Measurements from ENCODE around the gene FAM163B.

The FAM163B gene

GRCh38 chr9:133545494-133546286 is 63.5 kb downstream of the FAM163B start:
- Mint-ChIP-seq H3K27ac (no peak overlapping the region), H3K9me3 (no peaks in the 10 kb centered on the region), H3K4me3 (no peak overlapping the region), H3K4me1 (peaks cover 3% of the 10 kb centered on the region), H3K27me3 (peaks cover 8% of the 10 kb centered on the region), H3K36me3 (no peaks in the 10 kb centered on the region)
- DNase-seq (ENCODE audit: low spot score in 2 of 2) = no peak
- ATAC-seq (ENCODE audit: low read depth) = no peak

GRCh38 chr9:133543772-133544467 is 65.3 kb downstream of the FAM163B start:
- Mint-ChIP-seq H3K36me3 (no peaks in the 10 kb centered on the region), H3K27me3 (peaks cover 13% of the 10 kb centered on the region), H3K27ac (no peak overlapping the region), H3K4me3 (no peak overlapping the region), H3K4me1 (peaks cover 14% of the 10 kb centered on the region), H3K9me3 (no peaks in the 10 kb centered on the region)
- ATAC-seq (ENCODE audit: low read depth) (no peak), DNase-seq (ENCODE audit: low spot score in 2 of 2) (no peak)

GRCh38 chr9:133542002-133542401 is 67.2 kb downstream of the FAM163B start:
- Mint-ChIP-seq H3K36me3 (no peaks in the 10 kb centered on the region), H3K4me1 (peaks cover 15% of the 10 kb centered on the region), H3K9me3 (no peaks in the 10 kb centered on the region), H3K27me3 (peaks cover 15% of the 10 kb centered on the region), H3K4me3 (no peak overlapping the region), H3K27ac (no peak overlapping the region)
- DNase-seq (ENCODE audit: low spot score in 2 of 2) = no peak
- no peak for ATAC-seq (ENCODE audit: low read depth)

GRCh38 chr9:133540698-133541025 is 68.5 kb downstream of the FAM163B start:
- ATAC-seq (ENCODE audit: low read depth) (peak; percentile 71), DNase-seq (ENCODE audit: low spot score in 2 of 2) (no peak)
- H3K4me1 Mint-ChIP-seq = peaks cover 15% of the 10 kb centered on the region
- peak overlapping the region; percentile 75 for H3K4me3 Mint-ChIP-seq
- H3K36me3 Mint-ChIP-seq = no peaks in the 10 kb centered on the region
- H3K27me3 Mint-ChIP-seq = peaks cover 17% of the 10 kb centered on the region
- H3K27ac Mint-ChIP-seq = no peak overlapping the region
- no peaks in the 10 kb centered on the region for H3K9me3 Mint-ChIP-seq

- no peak for DNase-seq (ENCODE audit: low spot score in 2 of 2)
- Mint-ChIP-seq H3K4me3 (peak overlapping the region; percentile 75), H3K27ac (no peak overlapping the region), H3K27me3 (peaks cover 17% of the 10 kb centered on the region), H3K36me3 (no peaks in the 10 kb centered on the region), H3K9me3 (no peaks in the 10 kb centered on the region), H3K4me1 (peaks cover 15% of the 10 kb centered on the region)
- ATAC-seq (ENCODE audit: low read depth) = peak; percentile 44
Measured at GRCh38 chr9:133539991-133540697, 69.0 kb downstream of the FAM163B start.

GRCh38 chr9:133538851-133539833 is 70.0 kb downstream of the FAM163B start:
- DNase-seq (ENCODE audit: low spot score in 2 of 2) (no peak), ATAC-seq (ENCODE audit: low read depth) (no peak)
- Mint-ChIP-seq H3K27me3 (peaks cover 19% of the 10 kb centered on the region), H3K4me3 (peak overlapping the region; percentile 60), H3K4me1 (peaks cover 15% of the 10 kb centered on the region), H3K36me3 (no peaks in the 10 kb centered on the region), H3K27ac (no peak overlapping the region), H3K9me3 (no peaks in the 10 kb centered on the region)

- peaks cover 21% of the 10 kb centered on the region for H3K27me3 Mint-ChIP-seq
- DNase-seq (ENCODE audit: low spot score in 2 of 2) (no peak), ATAC-seq (ENCODE audit: low read depth) (no peak)
- H3K36me3 Mint-ChIP-seq = no peaks in the 10 kb centered on the region
- H3K27ac Mint-ChIP-seq = no peak overlapping the region
- H3K9me3 Mint-ChIP-seq = no peaks in the 10 kb centered on the region
- H3K4me1 Mint-ChIP-seq = peaks cover 15% of the 10 kb centered on the region
- no peak overlapping the region for H3K4me3 Mint-ChIP-seq
Measured at GRCh38 chr9:133538176-133538575, 71.0 kb downstream of the FAM163B start.

- Mint-ChIP-seq H3K4me1 (peaks cover 22% of the 10 kb centered on the region), H3K4me3 (no peak overlapping the region), H3K27me3 (peaks cover 28% of the 10 kb centered on the region), H3K9me3 (no peaks in the 10 kb centered on the region), H3K36me3 (no peaks in the 10 kb centered on the region), H3K27ac (no peak overlapping the region)
- ATAC-seq (ENCODE audit: low read depth) (no peak), DNase-seq (ENCODE audit: low spot score in 2 of 2) (no peak)
Measured at GRCh38 chr9:133537257-133537656, 71.9 kb downstream of the FAM163B start.

GRCh38 chr9:133536536-133536935 is 72.7 kb downstream of the FAM163B start:
- Mint-ChIP-seq H3K36me3 (no peaks in the 10 kb centered on the region), H3K27me3 (peaks cover 31% of the 10 kb centered on the region), H3K4me3 (no peak overlapping the region), H3K9me3 (no peaks in the 10 kb centered on the region), H3K4me1 (peaks cover 22% of the 10 kb centered on the region), H3K27ac (no peak overlapping the region)
- ATAC-seq (ENCODE audit: low read depth) = no peak
- DNase-seq (ENCODE audit: low spot score in 2 of 2) = no peak

- H3K9me3 Mint-ChIP-seq = no peaks in the 10 kb centered on the region
- no peaks in the 10 kb centered on the region for H3K36me3 Mint-ChIP-seq
- ATAC-seq (ENCODE audit: low read depth) (no peak), DNase-seq (ENCODE audit: low spot score in 2 of 2) (no peak)
- H3K4me1 Mint-ChIP-seq = peaks cover 22% of the 10 kb centered on the region
- no peak overlapping the region for H3K27ac Mint-ChIP-seq
- H3K4me3 Mint-ChIP-seq = no peak overlapping the region
- peaks cover 31% of the 10 kb centered on the region for H3K27me3 Mint-ChIP-seq
Measured at GRCh38 chr9:133536080-133536479, 73.1 kb downstream of the FAM163B start.

GRCh38 chr9:133535306-133535877 is 73.8 kb downstream of the FAM163B start:
- Mint-ChIP-seq H3K9me3 (no peaks in the 10 kb centered on the region), H3K36me3 (no peaks in the 10 kb centered on the region), H3K27me3 (peaks cover 26% of the 10 kb centered on the region), H3K4me1 (peaks cover 17% of the 10 kb centered on the region), H3K27ac (no peak overlapping the region), H3K4me3 (no peak overlapping the region)
- no peak for ATAC-seq (ENCODE audit: low read depth)
- no peak for DNase-seq (ENCODE audit: low spot score in 2 of 2)

- ATAC-seq (ENCODE audit: low read depth) = peak; percentile 26
- no peak within 1 kb of the TSS for H3K4me3 Mint-ChIP-seq
Measured at GRCh38 chr9:133534346-133535291, 74.6 kb downstream of the FAM163B start, which contains the start of gene ADAMTSL2. Gene ADAMTSL2 (plus strand): TSS chr9:133534704. CDS start chr9:133536713, 2,009 bp downstream.

More at GRCh38 chr9:133534346-133535291, 74.6 kb downstream of the FAM163B start, which contains the start of gene ADAMTSL2:
- peaks cover 27% of the 10 kb centered on the region for H3K27me3 Mint-ChIP-seq
- H3K27ac Mint-ChIP-seq = no peak within 1 kb of the TSS
- no peak for DNase-seq (ENCODE audit: low spot score in 2 of 2)
- H3K36me3 Mint-ChIP-seq = no peaks in the 10 kb centered on the region
- H3K4me1 Mint-ChIP-seq = peaks cover 13% of the 10 kb centered on the region
- H3K9me3 Mint-ChIP-seq = no peaks in the 10 kb centered on the region
